ENCODE data around the gene TMEM39B.

TMEM39B gene

DNA sequence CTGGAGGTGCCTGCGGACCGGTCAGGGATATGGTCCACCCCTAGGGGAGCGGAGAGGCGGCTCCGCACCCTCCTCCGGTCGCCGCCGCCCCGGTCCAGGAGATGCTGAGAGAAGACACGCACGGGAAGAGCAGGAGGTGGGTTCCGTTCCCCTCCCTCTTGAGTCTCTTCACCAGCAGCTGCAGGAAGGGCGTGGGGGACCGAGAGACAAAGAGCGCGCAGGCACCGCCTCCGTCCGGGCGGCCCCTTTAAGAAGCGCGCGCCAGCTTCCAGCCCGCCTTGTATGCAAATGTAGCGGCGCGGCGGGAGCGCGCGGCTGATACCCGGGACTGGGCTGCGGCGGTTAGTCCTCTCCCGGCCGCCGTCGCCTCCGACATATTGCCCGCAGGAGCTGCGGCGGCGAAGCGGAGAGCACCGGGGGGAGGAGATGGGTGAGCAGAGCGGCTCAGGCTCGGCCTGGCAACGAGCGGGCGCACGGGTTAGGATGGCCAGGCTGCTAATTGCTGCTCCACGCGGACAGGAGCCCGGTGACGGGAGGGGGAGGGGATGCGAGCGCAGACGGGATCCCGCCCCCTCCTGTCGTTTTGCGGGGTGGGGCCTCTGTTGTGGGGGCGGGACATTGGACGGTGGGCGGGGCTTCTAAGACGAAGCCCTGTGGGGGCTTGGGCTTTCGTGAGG lies at the start of gene TMEM39B:
Gene TMEM39B (plus strand): TSS at position 318 of the 677 bp plus-strand sequence. CDS start 109 bp downstream, at position 427.
- H3K4me3 Mint-ChIP-seq = peak within 1 kb of the TSS; percentile 90
- peaks cover 72% of the 10 kb centered on the region for H3K4me1 Mint-ChIP-seq
- DNase-seq = peak; percentile 91
- peaks cover 24% of the 10 kb centered on the region for H3K36me3 Mint-ChIP-seq (ENCODE audit: low read depth)
- peak within 1 kb of the TSS; percentile 84 for H3K27ac Mint-ChIP-seq
- peaks cover 2% of the 10 kb centered on the region for H3K27me3 Mint-ChIP-seq (ENCODE audit: low read depth, poor library complexity)
- H3K9me3 Mint-ChIP-seq = no peaks in the 10 kb centered on the region
- TF ChIP-seq, protein P1, sequence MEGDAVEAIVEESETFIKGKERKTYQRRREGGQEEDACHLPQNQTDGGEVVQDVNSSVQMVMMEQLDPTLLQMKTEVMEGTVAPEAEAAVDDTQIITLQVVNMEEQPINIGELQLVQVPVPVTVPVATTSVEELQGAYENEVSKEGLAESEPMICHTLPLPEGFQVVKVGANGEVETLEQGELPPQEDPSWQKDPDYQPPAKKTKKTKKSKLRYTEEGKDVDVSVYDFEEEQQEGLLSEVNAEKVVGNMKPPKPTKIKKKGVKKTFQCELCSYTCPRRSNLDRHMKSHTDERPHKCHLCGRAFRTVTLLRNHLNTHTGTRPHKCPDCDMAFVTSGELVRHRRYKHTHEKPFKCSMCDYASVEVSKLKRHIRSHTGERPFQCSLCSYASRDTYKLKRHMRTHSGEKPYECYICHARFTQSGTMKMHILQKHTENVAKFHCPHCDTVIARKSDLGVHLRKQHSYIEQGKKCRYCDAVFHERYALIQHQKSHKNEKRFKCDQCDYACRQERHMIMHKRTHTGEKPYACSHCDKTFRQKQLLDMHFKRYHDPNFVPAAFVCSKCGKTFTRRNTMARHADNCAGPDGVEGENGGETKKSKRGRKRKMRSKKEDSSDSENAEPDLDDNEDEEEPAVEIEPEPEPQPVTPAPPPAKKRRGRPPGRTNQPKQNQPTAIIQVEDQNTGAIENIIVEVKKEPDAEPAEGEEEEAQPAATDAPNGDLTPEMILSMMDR (IDR thresholded peaks at IDR 0.05) = no peak

DNA sequence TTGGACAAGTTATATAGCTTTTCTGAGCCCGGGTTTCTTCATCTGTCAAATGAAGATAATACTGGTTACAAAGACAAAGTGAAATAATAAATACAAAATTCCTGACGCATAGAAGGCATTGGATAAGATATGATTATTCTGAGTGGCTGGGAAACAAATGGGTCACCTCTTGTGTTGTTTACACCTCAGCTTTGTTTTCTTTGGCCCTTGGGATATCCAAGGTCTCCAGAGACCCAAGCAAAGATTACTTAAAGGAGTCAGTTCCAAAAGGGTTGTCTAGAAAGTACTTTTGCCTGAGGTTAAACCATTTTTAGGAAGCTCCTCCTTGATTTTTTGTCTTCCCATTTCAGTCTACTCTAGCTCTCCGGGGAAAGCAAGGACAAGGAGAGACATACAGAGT lies 49.4 kb upstream of the TMEM39B start:
- H3K4me1 Mint-ChIP-seq = peaks cover 8% of the 10 kb centered on the region
- no peak for DNase-seq

DNA sequence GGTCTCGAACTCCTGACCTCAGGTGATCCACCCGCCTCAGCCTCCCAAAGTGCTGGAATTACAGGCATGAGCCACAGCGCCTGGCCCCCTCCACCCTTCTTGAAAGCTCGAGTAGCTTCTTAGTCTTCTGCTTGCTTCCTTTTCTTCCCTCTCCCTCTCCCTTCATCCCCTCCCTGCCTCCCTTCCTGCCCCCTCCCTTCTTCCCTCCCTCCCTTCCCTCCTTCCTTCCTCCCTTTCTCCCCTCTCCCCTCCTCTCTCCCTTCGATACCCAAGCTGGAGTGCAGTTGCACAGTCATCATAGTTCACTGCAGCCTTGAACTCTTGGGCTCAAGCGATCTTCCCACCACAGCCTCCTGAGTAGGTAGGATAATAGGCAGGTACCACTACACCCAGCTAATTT lies 47.2 kb upstream of the TMEM39B start:
- Mint-ChIP-seq H3K9me3 (no peaks in the 10 kb centered on the region), H3K4me1 (peaks cover 8% of the 10 kb centered on the region), H3K4me3 (no peak overlapping the region), H3K36me3 (ENCODE audit: low read depth) (peaks cover 71% of the 10 kb centered on the region), H3K27ac (no peak overlapping the region), H3K27me3 (ENCODE audit: low read depth, poor library complexity) (no peaks in the 10 kb centered on the region)
- TF ChIP-seq, protein P1 (IDR thresholded peaks at IDR 0.05) = no peak
- no peak for DNase-seq

More for the DNA sequence above, 49.4 kb upstream of the TMEM39B start:
- TF ChIP-seq, protein P1 (IDR thresholded peaks at IDR 0.05) = no peak
- peaks cover 3% of the 10 kb centered on the region for H3K9me3 Mint-ChIP-seq
- no peak overlapping the region for H3K4me3 Mint-ChIP-seq
- peaks cover 70% of the 10 kb centered on the region for H3K36me3 Mint-ChIP-seq (ENCODE audit: low read depth)
- H3K27ac Mint-ChIP-seq = no peak overlapping the region
- H3K27me3 Mint-ChIP-seq (ENCODE audit: low read depth, poor library complexity) = no peaks in the 10 kb centered on the region

DNA sequence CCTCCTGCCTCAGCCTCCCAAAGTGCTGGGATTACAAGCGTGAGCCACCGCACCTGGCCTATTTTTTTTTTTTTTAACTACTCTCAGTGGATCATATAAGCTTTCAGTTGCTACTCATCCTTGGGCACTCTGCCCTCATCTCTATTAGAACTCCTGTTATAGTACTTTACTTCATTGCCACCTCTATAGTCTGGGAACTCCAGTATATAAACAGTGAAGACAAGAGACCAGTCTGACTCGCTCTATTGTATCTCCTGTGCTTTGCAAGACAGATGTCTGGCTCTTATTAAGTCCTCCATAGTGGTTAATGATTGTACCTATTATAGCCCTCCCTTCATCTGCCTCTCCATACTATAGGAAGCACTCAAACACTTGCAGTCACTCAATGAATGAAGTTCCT lies 44.0 kb upstream of the TMEM39B start:
- Mint-ChIP-seq H3K27ac (no peak overlapping the region), H3K27me3 (ENCODE audit: low read depth, poor library complexity) (no peaks in the 10 kb centered on the region), H3K4me3 (no peak overlapping the region), H3K36me3 (ENCODE audit: low read depth) (peaks cover 68% of the 10 kb centered on the region), H3K9me3 (no peaks in the 10 kb centered on the region), H3K4me1 (no peaks in the 10 kb centered on the region)
- no peak for DNase-seq
- TF ChIP-seq, protein P1 (IDR thresholded peaks at IDR 0.05) = no peak

DNA sequence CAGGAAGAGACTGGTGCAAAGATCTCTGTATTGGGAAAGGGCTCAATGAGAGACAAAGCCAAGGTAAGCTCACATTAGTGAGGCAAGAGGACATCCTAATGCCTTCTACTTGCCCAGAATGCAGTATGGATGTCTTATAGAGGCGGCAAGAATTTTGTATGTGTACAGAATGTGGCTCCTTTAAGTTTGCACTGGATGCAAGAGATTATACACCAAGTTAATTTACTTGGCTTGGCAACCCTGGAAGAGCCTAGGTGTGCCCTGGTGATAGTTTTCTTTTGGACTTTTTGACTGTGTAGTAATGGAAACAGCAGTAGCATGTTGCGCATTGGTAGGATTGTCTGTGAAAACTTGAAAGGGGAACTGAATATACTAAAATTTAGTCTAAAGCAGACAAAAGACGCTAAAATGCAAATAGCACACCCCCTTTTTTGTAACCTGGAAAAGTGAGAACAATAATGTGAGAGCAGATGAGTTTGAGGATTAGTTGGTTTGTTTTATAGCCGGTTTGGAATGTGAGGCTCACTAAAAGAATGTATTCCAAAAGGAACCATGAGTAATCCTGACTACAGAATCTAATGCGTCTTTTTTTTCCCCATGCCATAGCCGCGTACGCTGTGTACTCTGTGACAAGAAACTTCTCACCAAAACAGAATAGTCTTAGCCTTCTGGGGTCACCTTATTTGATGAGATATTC lies 41.0 kb upstream of the TMEM39B start:
- DNase-seq = no peak
- TF ChIP-seq, protein P1 (IDR thresholded peaks at IDR 0.05) = no peak
- Mint-ChIP-seq H3K4me3 (no peak overlapping the region), H3K9me3 (no peaks in the 10 kb centered on the region), H3K4me1 (no peaks in the 10 kb centered on the region), H3K27me3 (ENCODE audit: low read depth, poor library complexity) (no peaks in the 10 kb centered on the region), H3K36me3 (ENCODE audit: low read depth) (peaks cover 78% of the 10 kb centered on the region), H3K27ac (peak overlapping the region; percentile 62)
